CD4-positive, alpha-beta T cell treated with Interleukin-17A for 4 hours (primary cell): ENCODE measurements around the gene GPR158.
"Not testable (repeated sequence)": the region's sequence is repeated elsewhere in the genome, so short reads cannot be mapped to it uniquely, and the experiment has no call there.

Experiments
- DNase-seq: peaks from one replicate; pipeline ENCODE4 v3.0.0-alpha.2; 2020; ENCODE audit warnings: mixed read lengths

GPR158 gene, protein sequence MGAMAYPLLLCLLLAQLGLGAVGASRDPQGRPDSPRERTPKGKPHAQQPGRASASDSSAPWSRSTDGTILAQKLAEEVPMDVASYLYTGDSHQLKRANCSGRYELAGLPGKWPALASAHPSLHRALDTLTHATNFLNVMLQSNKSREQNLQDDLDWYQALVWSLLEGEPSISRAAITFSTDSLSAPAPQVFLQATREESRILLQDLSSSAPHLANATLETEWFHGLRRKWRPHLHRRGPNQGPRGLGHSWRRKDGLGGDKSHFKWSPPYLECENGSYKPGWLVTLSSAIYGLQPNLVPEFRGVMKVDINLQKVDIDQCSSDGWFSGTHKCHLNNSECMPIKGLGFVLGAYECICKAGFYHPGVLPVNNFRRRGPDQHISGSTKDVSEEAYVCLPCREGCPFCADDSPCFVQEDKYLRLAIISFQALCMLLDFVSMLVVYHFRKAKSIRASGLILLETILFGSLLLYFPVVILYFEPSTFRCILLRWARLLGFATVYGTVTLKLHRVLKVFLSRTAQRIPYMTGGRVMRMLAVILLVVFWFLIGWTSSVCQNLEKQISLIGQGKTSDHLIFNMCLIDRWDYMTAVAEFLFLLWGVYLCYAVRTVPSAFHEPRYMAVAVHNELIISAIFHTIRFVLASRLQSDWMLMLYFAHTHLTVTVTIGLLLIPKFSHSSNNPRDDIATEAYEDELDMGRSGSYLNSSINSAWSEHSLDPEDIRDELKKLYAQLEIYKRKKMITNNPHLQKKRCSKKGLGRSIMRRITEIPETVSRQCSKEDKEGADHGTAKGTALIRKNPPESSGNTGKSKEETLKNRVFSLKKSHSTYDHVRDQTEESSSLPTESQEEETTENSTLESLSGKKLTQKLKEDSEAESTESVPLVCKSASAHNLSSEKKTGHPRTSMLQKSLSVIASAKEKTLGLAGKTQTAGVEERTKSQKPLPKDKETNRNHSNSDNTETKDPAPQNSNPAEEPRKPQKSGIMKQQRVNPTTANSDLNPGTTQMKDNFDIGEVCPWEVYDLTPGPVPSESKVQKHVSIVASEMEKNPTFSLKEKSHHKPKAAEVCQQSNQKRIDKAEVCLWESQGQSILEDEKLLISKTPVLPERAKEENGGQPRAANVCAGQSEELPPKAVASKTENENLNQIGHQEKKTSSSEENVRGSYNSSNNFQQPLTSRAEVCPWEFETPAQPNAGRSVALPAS (N-terminal part only)

DNA sequence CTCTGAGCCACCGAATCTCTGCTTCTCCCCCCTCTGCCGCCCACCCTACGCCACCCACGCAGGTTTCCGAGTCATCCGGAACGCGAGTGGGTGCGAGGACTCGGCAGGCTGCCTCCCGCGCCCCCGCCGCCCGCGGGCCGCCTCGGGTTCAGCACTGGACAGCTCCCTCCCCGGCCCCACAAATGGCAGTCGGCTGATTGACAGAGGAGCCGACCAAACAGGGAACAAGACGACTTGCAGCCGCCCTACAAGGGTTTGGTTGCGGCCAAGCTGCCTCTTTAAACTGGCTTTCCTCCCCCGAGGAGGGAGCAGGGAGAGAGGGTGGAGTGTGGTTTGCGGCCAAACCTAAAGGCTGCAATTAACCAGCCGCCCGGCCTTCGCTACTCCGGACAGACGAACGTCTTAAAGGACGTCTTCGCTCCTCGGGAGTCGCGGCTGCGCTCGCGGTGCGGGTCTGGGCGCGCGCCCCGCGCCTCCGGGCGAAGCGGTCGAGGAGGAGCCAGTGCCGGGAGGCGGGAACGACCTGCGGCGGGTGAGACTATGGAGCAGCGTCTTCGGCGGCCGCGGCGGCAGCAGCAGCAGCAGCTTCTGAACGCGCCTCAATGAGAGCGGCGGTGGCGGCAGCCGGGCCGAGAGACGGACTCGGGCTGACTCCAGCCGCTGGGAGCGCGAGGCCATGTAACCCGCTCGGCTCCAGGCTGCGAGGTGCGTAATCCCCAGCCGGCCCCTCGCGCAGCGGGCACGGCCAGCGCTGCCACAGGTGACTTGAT, at the start of gene GPR158:
Gene GPR158 (plus strand): TSS at position 541 of the 770 bp plus-strand sequence. CDS start 420 bp downstream, outside the sequence.
- peak; percentile 27 for DNase-seq

DNA sequence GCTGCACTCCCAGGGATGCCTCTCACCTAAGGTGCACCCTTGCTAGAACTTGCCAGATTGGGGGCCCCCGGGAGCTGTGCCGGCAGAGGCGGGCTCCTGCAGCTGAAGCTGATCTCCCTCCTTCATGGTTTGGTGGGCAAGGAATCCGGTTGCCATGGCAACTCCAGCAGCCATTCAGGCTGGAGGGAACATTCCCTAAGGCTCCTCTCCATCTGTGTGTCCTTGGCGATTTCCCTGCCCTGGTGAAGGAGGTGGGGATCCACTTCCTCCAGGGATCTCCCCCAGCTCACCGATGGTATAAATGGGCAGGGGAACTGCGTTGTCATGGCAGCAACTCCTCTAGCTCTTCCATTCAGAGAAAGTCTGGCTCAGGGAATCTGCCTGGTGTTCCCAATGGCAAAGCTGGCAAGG, 49.6 kb upstream of the GPR158 start:
- DNase-seq: no peak

DNA sequence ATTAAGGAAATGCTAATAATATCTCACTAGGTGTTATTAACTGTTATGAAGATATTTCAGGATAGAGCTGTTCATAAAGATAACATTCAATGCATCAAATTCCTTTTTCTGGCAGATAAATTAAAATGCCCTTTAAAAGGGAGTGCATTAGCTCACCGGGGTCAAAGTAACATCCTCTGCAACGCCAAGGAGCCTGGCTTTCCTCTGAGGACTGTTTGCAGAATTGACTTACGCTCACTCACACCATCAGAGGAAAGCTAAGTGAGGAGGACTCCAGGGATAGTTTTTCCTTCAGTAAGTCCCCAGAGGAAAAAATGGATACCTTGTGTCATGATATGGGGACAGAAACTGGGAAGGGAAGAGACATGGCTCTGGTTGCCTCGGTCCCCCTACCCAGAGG, 45.2 kb upstream of the GPR158 start:
- DNase-seq: no peak

DNA sequence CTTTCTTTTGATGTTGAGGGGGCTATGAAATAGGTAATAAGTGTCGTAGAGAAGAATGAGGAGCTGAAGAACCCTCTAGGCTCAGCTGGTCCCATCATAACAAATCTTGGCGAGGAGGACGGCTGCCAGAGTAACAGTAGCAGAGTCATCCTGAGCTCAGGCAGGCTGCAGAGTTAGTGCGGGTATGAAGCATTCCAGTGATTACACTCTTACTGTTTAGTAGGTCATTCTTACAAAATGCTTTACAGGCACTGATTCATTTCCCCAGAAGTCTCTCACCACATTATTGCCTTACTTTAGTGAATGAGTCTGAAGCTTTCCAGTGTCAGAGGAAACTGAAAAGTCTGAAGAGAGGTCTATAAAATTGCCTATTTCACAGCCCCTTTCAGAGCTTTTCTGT, 43.9 kb upstream of the GPR158 start:
- no peak for DNase-seq

DNA sequence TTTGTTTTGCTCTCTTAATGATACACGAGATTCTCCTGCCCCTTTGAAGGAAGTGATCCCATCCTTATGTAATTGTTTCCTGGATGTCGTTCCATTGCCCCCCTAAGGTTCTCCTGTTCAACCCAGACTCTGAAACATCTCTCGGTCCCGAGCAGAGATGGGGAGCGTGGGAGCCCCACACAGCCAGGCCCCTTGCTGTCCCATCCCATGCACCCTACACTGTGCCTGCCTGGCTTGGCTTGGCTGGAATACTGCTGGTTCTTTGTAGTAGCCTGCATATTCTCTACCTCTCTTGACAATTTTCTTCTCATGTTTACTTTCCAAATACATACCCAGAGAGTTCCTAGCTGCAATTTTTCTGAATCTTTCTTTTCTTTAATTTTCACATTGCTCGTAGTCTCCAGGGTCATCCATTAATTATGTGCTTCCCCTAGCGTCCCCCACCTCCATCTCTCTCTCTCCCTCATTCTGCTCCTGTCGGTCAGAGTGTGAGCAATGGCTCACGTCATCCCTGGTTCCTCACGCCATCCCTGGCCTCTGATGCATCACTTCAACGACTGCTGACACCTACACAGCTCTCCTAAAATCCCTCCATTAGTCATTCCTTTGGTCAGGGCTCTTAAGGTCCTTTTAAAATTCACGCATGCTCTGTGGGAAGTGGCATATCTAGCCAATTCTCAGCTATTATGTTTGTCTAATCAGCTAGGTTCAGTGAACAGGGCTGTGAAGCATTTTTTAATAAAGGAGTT, 32.5 kb upstream of the GPR158 start:
- no peak for DNase-seq

DNA sequence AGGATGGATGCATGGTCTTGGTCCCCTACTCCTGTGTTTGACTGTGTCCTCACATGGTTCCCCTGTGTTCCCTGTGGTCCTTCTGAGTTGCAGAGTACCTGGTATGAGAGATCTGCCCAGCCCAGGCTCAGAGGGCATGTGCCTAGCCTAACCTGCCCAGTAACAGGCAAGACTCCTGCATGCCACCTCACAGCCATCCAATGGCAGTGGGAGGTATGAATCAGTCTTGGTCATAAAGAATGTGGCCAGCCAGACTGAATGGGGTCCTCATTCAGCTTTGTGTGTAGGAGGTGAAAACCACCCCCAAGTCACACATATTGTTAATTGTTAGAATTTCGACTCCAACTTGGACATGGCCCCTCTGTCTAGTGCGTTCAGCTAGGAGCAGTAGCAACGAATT, 17.2 kb upstream of the GPR158 start:
- no peak for DNase-seq

DNA sequence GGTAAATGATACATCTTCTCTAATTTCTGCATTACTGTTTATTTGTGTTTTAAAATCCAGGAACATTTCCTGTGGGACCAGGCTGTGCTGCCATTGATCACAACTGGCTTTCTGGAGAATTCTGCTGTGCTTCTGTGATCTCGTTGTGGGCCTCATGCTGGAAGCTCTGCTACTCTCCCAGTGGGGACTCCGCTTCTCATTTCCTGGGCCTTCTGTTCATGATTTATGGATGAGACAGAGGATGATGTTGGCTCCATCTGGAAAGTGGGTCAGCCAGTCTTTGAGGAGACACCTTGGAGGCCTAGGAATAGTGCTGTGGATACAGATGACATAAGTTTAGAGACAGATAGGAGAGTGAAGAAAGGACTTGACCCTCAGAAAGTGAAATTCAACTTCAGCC, 15.2 kb upstream of the GPR158 start:
- no peak for DNase-seq

DNA sequence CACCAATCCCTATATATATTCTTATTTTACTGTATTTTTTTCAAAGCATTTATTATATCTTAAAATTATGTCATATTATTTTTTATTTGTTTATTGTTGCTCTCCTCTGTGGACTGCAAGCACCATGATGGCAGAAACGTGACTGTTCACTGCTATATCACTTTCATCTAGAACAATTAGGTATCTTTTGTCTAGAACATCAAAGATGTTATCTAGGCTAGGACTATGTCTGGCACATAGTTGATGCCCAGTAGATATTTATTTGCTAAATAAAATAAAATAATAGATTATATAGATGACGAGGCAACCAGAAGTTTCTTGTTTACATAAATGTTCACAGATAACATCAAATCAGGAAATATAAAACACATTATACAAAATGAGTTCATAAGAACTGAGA, 12.4 kb upstream of the GPR158 start:
- DNase-seq: no peak

DNA sequence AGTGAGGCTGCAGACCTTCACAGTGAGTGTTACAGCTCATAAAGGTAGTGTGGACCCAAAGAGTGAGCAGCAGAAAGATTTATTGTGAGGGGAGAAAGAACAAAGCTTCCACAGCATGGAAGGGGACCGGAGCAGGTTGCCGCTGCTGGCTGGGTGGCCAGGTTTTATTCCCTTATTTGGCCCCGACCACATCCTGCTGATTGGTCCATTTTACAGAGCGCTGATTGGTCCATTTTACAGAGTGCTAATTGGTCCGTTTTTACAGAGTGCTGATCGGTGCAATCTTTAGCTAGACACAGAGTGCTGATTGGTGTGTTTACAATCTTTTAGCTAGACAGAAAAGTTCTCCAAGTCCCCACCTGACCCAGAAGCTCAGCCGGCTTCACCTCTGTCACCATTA, 11.3 kb upstream of the GPR158 start:
- not testable (repeated sequence) for DNase-seq

DNA sequence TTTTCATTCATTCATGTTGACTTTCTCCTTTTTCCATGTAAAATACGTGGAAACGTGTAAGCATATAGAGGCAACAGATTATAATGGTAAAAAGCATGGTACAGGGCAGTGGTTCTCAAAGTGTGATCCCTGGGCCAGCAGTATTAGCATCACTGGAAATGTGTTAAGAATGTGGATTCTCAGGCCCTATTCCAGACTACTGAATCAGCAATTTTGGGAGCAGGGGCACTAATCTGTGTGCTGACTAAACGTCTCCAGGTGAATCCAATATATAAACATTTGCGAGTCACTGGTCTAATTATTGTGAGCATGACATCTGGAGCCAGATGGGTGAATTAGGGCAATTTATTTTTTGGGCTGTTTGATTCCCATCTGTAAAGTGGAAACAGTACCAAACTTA, 5.1 kb upstream of the GPR158 start:
- DNase-seq: no peak

DNA sequence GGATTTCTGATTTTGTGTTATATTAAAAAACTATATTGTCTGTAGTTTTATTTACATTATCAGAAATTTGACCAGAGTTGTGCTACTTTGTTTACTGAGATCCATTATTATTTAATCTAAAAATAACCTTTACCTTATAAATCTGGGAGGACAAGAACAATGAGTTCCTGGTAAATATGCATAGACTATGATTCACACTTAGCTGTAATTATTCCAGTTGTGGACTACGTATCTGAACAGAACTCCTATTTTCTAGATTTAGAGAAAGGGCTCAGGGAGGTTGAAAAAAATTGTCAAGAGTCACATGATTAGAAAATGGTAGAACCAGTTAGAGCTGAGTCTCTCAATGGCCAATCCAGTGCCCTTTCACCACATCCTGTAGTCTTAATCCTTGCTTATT, 4.2 kb upstream of the GPR158 start:
- DNase-seq: no peak

DNA sequence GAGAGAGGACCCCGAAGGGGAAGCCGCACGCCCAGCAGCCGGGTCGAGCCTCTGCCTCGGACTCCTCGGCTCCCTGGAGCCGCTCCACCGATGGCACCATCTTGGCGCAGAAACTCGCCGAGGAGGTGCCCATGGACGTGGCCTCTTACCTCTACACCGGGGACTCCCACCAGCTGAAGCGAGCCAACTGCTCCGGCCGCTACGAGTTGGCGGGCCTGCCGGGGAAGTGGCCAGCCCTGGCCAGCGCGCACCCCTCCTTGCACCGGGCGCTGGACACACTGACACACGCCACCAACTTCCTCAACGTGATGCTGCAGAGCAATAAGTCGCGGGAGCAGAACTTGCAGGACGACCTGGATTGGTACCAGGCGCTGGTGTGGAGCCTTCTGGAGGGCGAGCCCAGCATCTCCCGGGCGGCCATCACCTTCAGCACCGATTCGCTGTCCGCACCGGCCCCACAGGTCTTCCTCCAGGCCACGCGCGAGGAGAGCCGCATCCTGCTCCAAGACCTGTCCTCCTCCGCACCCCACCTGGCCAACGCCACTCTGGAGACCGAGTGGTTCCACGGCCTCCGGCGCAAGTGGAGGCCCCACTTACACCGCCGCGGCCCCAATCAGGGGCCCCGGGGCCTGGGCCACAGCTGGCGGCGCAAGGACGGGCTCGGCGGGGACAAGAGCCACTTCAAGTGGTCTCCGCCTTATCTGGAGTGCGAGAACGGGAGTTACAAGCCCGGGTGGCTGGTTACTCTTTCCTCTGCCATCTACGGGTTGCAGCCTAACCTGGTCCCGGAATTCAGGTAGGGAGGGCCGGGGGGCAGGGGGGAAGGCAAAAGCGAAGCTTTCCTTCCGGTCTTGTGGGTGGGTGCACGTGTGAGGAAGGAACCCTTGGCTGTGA, 973 bp downstream of the GPR158 start:
- DNase-seq: no peak

DNA sequence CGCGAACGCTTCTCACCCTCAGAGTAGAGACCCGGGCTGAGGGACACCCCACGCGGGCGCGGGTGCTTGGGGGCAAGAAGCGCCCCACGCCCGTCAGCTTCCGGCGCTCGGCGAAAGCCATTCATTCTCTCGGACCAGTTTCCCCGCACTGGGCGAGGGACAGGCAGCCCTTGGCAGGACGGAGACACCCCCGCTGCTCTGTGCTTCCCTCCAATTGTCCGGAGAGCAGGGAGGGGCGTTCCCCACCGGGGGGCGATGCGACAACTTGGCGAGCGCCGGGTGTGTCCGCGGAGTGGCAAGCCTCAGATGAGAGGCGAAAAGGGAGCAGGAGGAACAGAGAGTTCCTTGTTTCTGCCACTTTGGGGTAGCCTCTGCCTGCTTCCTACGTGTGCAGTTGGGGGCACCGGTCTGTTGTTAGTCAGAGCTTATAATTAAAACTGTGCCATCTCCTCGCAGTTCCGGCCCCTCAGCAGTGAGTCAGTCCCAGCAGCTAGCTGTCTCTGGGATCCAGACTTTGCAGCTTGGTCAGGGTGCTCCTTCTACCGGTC, 1.7 kb downstream of the GPR158 start:
- DNase-seq: no peak

DNA sequence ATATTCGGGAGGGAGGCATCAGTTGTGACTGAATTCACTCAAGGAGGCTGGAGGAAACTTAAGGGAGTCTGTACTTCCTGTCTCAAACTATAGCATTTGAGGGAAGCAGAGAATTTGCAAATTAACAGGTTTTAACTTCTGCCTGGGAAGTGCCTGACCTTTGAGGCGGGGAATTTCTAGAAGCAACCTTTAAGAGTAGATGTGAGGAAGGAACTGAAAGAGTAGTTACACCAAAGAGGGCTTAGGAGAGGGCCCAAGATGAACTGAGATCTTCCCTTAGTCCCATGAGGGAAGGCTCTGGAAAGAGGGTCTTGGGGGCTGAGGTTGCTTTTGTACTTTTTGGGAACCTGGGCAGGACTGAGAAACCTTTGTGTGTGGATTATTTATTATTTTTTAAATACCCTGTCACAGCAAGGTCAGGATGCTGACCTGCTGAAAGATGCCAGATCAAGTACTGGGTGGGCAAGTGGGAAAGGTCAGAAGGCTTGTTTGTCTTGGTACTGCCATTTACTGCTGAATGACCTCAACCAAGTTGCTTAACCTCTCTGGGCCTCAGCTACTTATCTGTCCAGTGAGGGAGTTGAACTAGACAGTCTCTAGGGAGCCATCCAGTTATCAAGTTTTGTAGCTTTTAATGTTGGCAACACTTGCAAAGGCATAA, 2.4 kb downstream of the GPR158 start:
- DNase-seq: no peak

DNA sequence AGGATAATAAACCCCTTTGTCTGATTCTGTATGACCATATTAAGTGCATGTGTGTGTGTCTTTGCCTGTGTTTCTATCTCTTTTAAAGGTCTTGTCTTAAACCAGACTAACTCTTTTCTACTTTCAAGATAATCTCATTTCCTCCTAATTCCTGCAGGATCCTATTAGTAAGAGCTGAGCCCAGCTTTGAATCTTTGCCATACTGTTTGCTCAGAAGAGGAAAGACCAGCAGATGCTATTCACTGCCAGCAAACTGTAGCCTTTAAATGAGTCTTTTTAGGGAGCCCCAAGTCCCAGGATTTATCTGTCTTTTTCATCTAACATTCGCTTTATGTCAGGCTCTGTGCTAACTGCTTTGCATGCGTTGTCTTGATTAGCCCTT, 2.9 kb downstream of the GPR158 start:
- no peak for DNase-seq

DNA sequence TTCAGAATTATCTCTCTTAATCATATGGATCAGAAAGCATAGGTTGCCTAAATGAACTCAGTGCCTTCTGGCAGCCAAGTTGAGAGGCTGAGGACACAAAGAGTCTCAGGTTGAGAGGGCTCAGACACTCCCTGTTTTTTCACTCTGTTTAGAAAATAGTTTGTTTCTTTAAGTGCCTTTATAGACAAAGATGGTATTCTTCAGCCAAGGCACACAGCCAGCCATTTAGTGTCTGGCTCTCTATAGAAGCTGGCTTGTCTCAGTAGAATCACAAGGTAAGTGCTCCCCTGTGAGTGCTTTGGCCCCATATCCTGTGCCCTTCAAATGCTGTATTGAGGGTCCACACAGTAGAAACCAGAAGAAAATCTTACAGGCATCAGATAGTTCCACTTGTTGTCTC, 3.6 kb downstream of the GPR158 start:
- no peak for DNase-seq

DNA sequence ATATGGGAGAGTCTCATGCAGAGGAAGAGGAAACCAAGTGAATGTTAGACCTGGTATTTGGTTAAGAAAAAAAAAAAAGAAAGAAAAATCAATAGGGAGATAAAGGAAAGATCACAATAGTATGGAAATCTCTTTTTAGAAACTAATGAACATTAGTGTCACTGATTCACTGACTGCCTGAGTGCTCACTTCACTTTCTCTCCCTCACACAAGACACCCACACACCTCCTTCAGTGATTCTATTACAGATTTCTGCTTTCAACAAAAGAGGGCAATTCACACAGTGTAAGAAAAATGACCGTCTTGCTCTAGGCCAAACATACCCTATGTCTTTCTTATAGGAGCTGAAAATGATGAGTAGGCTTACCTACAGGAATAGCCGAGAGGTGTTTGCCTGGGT, 6.0 kb downstream of the GPR158 start:
- DNase-seq: no peak

DNA sequence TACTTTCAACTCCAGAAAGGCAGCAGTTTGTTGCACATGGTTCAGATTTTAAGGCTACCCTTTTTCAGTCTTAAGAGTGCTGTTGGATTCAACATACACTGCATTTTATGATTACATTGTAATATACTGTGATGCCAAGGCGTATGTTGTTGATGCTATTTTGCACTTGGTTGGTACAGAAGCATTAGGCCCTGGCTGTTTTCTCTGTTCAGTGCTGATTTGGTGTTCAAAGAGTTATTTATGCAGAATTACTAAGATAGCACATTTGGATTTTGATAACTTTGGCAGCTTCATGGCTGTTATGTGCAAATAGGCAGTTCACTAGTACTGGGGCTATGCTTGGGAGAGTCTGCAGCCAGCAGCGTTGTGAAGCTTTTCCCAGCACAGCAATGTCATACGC, 7.8 kb downstream of the GPR158 start:
- no peak for DNase-seq

DNA sequence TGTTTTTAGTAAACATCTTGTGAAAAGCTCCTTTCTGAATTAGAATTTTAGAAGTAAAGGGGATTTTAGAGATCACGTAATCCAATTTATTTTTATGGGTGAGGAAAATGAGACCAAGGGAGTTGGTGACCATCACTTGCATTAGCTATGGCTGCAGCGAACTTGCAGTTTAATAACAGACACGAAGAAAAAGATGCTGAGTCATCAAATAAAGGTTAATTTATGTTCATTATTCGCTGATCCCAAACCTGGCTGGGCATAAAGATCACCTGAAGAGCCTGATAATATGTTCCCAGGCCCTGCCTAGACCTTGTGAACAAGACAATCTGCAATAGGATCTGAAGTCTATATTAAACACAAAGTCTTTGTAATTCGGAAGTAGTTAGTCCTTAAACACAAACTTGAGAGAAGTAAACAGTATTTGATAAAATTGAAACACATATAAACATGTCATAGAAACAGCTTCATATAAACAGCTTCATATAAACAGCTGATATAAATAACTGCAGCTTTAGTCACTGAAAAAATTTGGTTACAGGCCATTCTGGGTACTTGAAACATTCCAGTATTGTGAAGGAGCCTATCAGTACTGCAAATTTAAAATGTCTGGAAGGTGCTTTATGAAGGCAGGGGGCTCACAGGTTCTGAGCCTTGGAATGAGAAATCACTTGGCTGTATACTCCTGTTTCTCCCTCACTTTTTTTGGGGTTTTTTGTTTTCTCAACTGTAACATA, 16.5 kb downstream of the GPR158 start:
- DNase-seq: no peak
